GM18520 (cell line): Measurements from ENCODE around the gene SLC28A3.

ENCODE experiments used
- ATAC-seq: cut with Tn5 transposase; IDR thresholded peaks from one replicate; pipeline ENCODE4 v1.9.1; 2021; ENCODE audit not compliant: unreplicated experiment

The SLC28A3 gene

GRCh38 chr9:84349671-84350070 is 9.1 kb upstream of the SLC28A3 start:
- ATAC-seq: no peak

DNA sequence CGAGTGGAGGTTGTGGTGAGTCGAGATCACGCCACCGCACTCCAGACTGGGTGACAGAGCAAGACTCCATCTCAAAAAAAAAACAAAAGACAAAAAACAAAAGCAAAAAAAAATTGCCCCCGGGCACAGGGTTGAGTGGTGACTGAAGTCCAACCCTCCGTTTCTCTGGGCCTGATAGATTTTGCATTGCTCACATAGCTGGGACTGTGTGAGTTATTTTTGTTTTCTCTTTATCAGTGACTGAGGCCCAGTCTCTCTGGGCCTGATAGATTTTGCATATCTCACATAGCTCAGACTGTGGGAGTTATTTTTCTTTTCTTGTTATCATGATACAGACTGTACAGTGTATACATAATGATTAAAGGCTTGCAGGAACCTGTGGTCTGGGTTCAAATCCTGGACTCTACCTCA is 2.6 kb upstream of the SLC28A3 start:
- no peak for ATAC-seq

DNA sequence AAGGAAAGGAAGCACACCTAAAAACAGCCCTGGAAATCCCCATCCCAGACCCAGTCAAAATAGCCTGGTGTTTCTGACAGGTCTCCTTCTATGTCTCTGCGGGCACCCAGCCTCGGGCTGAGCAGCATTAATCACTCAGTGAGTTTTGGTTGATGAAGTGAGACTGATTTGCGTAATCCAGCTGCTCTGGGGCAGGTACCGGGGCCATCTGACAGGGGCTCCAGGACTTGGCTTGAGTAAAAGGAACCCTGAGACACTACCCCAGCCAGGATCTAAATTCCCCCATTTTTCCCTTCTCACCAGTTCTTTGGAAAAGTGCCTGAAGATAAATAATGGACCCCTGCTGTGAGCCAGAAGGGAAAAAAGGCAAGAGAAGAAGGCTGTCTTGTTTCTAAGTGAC is 596 bp downstream of the SLC28A3 start:
- ATAC-seq: no peak

GRCh38 chr9:84339503-84339902 is 1.1 kb downstream of the SLC28A3 start:
- ATAC-seq: no peak

DNA sequence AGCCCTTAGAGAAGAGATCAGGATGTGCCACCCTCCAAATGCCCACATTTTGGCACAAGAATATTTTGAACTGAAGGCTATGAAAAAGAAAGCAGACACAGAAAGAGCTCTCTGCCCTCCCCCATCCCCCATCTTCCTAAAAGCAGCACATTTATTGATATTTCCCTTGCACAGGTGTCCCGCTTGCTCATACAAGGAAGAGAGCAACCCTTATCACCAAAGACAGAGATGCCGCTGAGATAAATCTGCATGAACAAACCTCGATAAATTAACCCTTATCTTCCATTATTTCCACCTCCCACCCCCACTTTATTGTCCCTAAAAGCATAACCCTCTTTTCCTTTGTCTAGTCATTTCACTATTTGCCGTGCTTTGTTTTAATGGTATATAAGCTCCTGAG is 1.8 kb downstream of the SLC28A3 start:
- no peak for ATAC-seq

DNA sequence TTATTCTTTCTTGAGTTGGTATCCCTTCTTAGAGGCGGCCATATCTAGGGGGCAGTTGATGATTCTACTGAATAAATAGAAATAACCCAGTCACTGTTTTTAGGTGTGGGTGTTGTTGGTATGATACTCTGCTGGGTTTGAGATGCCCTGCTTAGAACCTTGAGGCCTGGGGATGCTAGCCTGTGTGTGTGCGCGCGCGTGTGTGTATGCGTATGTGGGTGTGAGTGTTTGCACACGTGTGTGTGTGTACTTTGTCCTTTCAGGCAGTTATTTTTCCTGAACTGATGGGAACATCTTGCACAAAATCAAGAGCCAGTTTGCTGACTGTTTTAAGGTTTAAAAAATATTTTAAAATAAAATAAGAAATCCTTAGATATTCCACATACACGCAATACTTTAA is 3.3 kb downstream of the SLC28A3 start:
- no peak for ATAC-seq

DNA sequence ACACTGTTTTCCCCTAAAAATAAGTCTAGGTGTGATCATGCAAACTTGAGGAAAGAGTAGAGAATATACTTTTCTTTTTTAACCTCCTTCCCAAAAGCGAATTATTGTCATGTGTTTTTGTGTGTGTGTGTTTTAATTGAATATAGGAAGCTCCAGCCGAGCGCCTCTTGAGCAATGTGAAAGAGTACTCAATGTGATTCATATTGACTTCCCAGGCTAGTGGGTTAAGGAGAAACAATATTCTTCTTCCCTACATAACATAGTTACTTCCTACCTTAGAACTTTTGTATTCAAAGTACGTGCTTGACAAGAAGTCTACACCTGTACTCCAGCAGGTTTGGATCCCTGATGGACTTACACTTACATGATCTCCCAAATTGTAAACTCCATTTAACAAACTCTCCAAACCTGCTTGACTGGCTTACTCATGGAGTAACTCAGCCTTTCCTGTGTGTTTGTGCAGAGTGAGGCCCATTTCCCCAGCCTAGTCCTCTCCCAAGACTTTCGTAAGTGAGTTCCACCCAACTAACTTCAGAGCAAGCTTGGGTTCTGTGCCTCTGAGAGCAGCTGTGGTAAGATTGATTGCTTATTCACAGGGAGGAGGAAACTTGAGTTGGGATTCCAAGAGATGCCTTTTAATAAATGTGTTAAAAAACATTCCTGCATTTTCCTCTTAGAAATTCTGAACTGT is 9.3 kb downstream of the SLC28A3 start:
- no peak for ATAC-seq

GRCh38 chr9:84330246-84330645 is 10.3 kb downstream of the SLC28A3 start:
- no peak for ATAC-seq

GRCh38 chr9:84327184-84327583 is 13.4 kb downstream of the SLC28A3 start:
- no peak for ATAC-seq

DNA sequence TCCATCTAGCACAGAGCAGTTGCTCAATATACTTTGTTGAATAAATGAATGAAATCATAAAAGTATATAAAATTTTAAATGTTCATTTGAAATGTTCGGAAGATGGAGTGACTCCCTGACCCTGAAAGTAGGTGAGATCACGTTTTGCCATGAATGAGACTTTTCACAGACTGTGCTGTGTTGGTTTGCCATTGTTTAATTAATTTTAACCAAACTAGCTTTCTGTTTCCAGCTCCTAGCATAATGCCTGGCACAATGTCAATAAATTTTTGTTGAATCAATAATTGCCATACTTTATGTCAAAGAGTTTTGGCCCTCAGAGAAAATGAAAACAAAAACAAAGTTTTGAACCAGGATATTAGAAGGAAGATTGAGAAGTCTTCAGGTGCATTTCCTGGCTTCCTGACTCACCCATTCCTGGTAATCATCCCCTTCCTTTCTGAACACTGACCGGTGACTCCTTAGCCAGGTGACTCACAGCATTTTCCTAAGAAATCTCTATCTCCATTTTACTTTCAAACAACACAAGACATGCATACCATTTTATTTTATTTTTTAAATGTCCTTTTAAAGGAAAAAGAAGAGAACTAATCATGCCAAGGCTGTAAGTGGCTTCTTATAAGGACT is 15.1 kb downstream of the SLC28A3 start:
- ATAC-seq: no peak

- ATAC-seq: no peak
These were observed 15.7 kb downstream of the SLC28A3 start for GRCh38 chr9:84324811-84325210.

DNA sequence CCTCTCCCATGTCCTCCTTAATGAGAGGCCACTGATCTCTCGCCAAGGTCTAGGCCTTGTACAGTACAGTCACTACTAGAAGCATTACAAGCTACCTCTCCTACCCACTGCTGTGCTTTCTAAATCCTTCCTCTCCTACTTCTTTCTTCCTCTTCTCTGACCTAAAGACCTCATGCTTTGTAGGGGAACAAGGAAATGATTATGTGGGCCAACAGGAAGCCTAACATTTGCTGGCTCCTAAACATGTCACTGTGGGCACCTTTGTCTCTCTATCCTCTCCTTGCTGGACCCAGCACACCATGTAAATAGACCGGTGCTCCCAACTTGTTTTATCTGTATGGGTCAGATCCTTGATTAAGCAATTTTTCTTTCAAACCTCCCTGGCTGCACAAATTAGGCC is 16.7 kb downstream of the SLC28A3 start:
- ATAC-seq: no peak

DNA sequence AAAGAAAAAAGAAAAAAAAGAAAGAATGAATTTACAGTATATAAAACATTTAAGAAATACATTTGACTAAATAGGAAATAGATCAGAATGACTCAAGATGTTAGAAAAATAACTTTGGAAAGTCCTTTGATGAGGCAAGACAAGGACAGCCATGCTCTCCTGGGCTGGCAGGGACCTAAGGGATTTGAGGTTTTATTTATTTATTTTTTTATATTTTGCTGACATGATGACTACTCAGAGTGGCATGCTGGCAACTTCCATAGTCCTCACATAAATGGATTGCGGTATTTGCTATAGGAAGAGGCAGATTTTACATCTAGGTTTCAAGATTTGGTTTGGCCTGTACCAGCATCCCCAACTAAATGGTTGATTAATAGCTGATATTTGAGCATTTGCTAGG is 17.7 kb downstream of the SLC28A3 start:
- ATAC-seq: no peak

DNA sequence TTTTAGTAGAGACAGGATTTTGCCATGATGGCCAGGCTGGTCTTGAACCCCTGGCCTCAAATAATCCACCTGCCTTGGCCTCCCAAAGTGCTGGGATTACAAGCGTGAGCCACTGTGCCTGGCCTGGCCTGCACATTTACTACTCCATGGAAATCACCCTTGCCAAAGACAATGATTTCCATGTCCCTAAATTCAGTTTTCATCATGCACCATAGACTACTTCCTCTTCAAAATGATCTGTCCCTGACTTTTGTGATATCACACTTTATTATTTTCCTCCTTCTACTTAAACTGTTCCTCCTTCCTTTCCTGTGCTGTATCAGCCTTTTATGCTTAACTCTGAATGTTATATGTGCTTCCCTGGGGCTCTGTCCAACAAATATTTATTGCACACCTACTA is 20.3 kb downstream of the SLC28A3 start:
- no peak for ATAC-seq

GRCh38 chr9:84319632-84320031 is 20.9 kb downstream of the SLC28A3 start:
- ATAC-seq: no peak

- no peak for ATAC-seq
These were observed 21.6 kb downstream of the SLC28A3 start for GRCh38 chr9:84318981-84319380.

DNA sequence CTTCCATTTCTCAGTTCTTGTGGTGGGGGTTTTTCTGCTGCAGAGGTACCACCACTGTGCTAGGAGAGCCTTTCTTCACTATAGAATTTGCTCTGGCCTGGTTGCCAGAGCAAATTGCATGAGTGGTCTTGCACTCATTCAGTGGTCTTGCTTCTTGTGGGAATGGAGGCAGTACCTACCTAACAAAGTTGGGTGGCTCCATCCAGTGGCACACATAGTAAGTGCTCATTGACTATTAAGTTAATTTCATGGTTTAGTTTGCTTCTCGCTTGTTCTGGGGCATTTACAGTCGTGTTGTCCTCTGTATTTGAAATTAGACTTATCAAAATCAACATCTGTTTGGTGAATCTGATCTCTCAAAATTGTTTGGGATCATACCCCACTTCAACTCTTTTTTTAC is 23.0 kb downstream of the SLC28A3 start:
- no peak for ATAC-seq

- no peak for ATAC-seq
These were observed 25.2 kb downstream of the SLC28A3 start for GRCh38 chr9:84315278-84315877.

- no peak for ATAC-seq
These were observed 26.3 kb downstream of the SLC28A3 start for GRCh38 chr9:84314306-84314705.

- ATAC-seq: no peak
These were observed 29.7 kb downstream of the SLC28A3 start for GRCh38 chr9:84310883-84311282.

- ATAC-seq: no peak
These were observed 34.9 kb downstream of the SLC28A3 start for GRCh38 chr9:84305497-84306131.

DNA sequence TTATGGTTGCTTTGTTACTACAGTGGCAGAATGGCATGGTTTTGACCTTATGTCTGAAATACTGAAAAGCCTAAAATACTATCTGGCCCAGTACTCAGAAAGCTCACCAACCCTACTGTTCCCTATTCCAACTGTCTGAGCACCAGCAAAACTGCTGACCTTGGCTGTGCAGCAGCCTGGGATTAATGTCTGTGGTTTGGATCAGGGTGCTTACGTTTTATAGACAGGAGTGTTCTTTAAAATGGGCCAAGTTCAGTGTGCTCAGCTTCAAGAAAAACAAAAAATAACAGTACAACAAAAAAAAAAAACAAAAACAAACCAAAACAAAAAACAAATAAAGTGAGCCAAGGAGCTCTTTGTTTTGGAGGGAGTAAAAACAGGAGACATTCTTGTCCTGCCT is 36.4 kb downstream of the SLC28A3 start:
- no peak for ATAC-seq
